ENCODE results near the gene CCDC68. TPM values are rescaled to one million over a fixed set of nuclear protein-coding genes. Genes with fewer than 3 reads are reported as not detected.

CCDC68 gene
- total and polyA plus RNA-seq, 2 of the 8 experiments (the other 6 are each of a cell fraction or from before 2014, with no cell fraction given), result 0.06 to 0.80 TPM

DNA sequence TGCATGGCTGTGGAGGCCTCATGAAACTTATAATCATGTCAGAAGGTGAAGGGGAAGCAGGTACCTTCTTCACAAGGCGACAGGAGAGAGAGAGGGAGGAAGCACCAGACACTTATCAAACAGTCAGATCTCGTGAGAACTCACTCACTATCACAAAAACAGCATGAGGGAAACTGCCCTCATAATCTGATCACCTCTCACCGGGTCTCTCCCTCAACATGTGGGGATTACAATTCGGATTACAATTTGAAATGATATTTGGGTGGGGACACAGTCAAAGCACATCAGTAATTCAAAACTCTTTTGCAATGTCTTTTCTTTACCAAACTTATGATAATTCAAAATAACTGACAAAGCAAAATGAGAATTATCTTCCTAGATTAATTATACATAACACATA lies 8.5 kb upstream of the CCDC68 start (continued):
- no peak for TF ChIP-seq EP300 (IDR thresholded peaks at IDR 0.05; ENCODE audit: borderline replicate concordance in 1 of 2, low read depth in 2 of 2, low read length in 2 of 2)
- TF ChIP-seq SIX5 (IDR thresholded peaks at IDR 0.05; ENCODE audit: low read depth, low read length), result no peak
- no peak for TF ChIP-seq BRCA1 (IDR thresholded peaks at IDR 0.05; ENCODE audit: low read depth, low read length)
- TF ChIP-seq ASH2L (IDR thresholded peaks at IDR 0.05; ENCODE audit: low read length), result no peak

All from H1 (cell line).